Endodermal cell (in vitro differentiated cells): Measurements from ENCODE around the gene EVI2B. TPM values are rescaled to one million over a fixed set of nuclear protein-coding genes. Genes with fewer than 3 reads are reported as not detected.
"Not testable (repeated sequence)": the region's sequence is repeated elsewhere in the genome, so short reads cannot be mapped to it uniquely, and the experiment has no call there.

Source experiments
- DNase-seq: peaks from one replicate; pipeline ENCODE4 v3.0.0-alpha.2; 2017
- H3K27ac ChIP-seq: 2 replicates; pipeline ENCODE4 v1.5.1; 2013; ENCODE audit warnings: mild to moderate bottlenecking, low read depth, low read length, moderate library complexity
- H3K27me3 ChIP-seq: 2 replicates; pipeline ENCODE4 v1.6.1; 2013; ENCODE audit warnings: mild to moderate bottlenecking, low read length, moderate library complexity; ENCODE audit not compliant: insufficient read depth, control insufficient read depth, poor library complexity, severe bottlenecking
- H3K36me3 ChIP-seq: 2 replicates; pipeline ENCODE4 v1.7.0; 2013; ENCODE audit warnings: mild to moderate bottlenecking, low read length, moderate library complexity; ENCODE audit not compliant: control insufficient read depth, insufficient read depth
- H3K4me1 ChIP-seq: one replicate; pipeline ENCODE4 v1.7.0; 2013; ENCODE audit warnings: low read length; ENCODE audit not compliant: control insufficient read depth, insufficient read depth
- H3K4me3 ChIP-seq: 2 replicates; pipeline ENCODE4 v1.5.1; 2013; ENCODE audit warnings: mild to moderate bottlenecking, low read length, moderate library complexity
- H3K9ac ChIP-seq: 2 replicates; pipeline ENCODE4 v1.6.1; 2013; ENCODE audit warnings: mild to moderate bottlenecking, low read length, moderate library complexity; ENCODE audit not compliant: poor library complexity, severe bottlenecking; ENCODE audit errors: extremely low read depth
- H3K9me3 ChIP-seq: 2 replicates; pipeline ENCODE4 v1.6.1; 2013; ENCODE audit warnings: mild to moderate bottlenecking, low read length, moderate library complexity; ENCODE audit not compliant: control insufficient read depth
- H3K27ac Mint-ChIP-seq: 2 replicates; pipeline ENCODE4 v1.8.0; 2020; ENCODE audit warnings: mixed read lengths
- H3K27me3 Mint-ChIP-seq: 2 replicates; pipeline ENCODE4 v1.8.0; 2021; ENCODE audit warnings: mild to moderate bottlenecking, mixed read lengths; ENCODE audit not compliant: insufficient read depth
- H3K36me3 Mint-ChIP-seq: 2 replicates; pipeline ENCODE4 v1.8.0; 2020; ENCODE audit warnings: low read depth, mixed read lengths
- H3K4me1 Mint-ChIP-seq: 2 replicates; pipeline ENCODE4 v1.8.0; 2020; ENCODE audit warnings: mixed read lengths
- H3K4me3 Mint-ChIP-seq: 2 replicates; pipeline ENCODE4 v1.8.0; 2020; ENCODE audit warnings: mild to moderate bottlenecking, moderate library complexity, mixed read lengths
- H3K9me3 Mint-ChIP-seq: 2 replicates; pipeline ENCODE4 v1.8.0; 2020; ENCODE audit warnings: mild to moderate bottlenecking, mixed read lengths
- WGBS, 2 experiments: methylation state at CpG; one replicate each; pipeline versions ENCODE4 v1.1.5 to v1.1.7; 2013; ENCODE audit warnings: missing lambda C conversion rate in 2 of 2, mixed read lengths in 1 of 2; ENCODE audit not compliant: insufficient coverage in 1 of 2, insufficient read length in 1 of 2; 5-methylcytosine and 5-hydroxymethylcytosine counted together
- total RNA-seq, 2 donors: library from RNA; stranded (reverse); fragmentation: NEBNext Ultra II Directional in 1 of 2; extraction: Animal tissue kit (Norgen Biotek cat#: 25700) in 1 of 2; gene quantifications; 2 replicates in 1 of 2; 3 replicates in 1 of 2; pipeline ENCODE4 v1.2.1, GENCODE V29; 2021
- TF ChIP-seq, protein P1 (sequence below): fragments of 200-600 bp; sonication (generic); conservative IDR thresholded peaks from 2 replicates; pipeline ENCODE4 v1.5.0; 2021; ENCODE audit warnings: antibody characterized with exemption, mild to moderate bottlenecking

The EVI2B gene
- total RNA-seq, 2 donors from 2014 or later: not detected

DNA sequence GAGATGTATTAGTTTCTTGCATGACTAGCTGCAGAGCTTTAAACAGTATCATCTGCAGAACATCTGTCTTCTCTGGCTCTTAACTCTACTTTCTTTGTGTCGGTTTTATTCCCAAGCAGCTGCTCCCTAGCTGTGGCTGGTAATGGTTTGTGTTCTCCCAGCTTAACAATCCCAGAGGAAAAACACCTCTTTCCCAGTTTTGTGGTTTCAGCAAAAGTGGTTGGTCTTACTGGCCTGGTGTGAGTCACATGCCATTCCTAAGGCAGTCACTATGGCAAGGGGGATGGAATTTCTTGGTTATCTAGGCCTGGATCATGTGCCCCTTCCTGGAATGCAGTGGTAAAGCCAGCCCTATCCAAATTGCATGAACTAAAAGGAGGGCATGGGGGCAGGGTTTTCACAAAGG is 44.3 kb downstream of the EVI2B start:
- Histone ChIP-seq H3K4me3 (no peak overlapping the region), H3K27ac (peak overlapping the region; percentile 88), H3K9me3 (no peaks in the 10 kb centered on the region), H3K36me3 (peaks cover 81% of the 10 kb centered on the region), H3K4me1 (no peaks in the 10 kb centered on the region), H3K27me3 (no peaks in the 10 kb centered on the region), H3K9ac (no peak overlapping the region)
- 63 to 69% methylated on average over 1 of the region's 1 CpG for WGBS, 2 experiments
- H3K4me1 Mint-ChIP-seq: peaks cover 10% of the 10 kb centered on the region
- peak overlapping the region; percentile 90 for H3K27ac Mint-ChIP-seq
- TF ChIP-seq, protein P1, sequence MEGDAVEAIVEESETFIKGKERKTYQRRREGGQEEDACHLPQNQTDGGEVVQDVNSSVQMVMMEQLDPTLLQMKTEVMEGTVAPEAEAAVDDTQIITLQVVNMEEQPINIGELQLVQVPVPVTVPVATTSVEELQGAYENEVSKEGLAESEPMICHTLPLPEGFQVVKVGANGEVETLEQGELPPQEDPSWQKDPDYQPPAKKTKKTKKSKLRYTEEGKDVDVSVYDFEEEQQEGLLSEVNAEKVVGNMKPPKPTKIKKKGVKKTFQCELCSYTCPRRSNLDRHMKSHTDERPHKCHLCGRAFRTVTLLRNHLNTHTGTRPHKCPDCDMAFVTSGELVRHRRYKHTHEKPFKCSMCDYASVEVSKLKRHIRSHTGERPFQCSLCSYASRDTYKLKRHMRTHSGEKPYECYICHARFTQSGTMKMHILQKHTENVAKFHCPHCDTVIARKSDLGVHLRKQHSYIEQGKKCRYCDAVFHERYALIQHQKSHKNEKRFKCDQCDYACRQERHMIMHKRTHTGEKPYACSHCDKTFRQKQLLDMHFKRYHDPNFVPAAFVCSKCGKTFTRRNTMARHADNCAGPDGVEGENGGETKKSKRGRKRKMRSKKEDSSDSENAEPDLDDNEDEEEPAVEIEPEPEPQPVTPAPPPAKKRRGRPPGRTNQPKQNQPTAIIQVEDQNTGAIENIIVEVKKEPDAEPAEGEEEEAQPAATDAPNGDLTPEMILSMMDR: no peak
- DNase-seq: peak; percentile 88
- peaks cover 59% of the 10 kb centered on the region for H3K36me3 Mint-ChIP-seq
- H3K9me3 Mint-ChIP-seq: no peaks in the 10 kb centered on the region
- H3K27me3 Mint-ChIP-seq: no peaks in the 10 kb centered on the region
- H3K4me3 Mint-ChIP-seq: no peak overlapping the region

DNA sequence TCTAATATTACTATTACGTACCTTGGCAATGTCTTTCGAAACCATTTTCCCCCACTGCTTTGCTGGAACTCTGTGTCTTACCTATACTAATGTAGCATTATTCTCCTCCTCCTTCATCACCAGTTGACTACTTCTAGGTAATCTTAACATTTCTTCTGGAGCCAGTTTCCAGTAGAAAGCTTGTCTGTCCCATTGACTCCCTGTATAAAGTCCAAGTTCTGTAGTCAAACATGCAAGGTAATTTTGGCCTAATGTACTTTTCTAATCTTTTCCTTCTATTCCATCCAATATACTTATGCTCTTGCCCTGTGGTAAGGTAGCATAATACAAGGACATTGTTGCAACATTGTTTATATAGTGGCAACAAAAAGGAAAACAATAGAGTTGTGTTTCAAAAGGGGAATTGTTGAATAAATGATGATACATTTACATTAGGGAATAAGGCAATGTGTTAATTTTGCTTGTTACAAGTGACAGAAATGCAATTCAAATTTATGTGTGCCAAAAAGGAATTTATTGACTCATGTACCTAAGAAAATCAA is 44.7 kb downstream of the EVI2B start:
- peak overlapping the region; percentile 88 for H3K27ac ChIP-seq
- no peaks in the 10 kb centered on the region for H3K27me3 Mint-ChIP-seq
- H3K4me3 ChIP-seq: no peak overlapping the region
- peak overlapping the region; percentile 90 for H3K27ac Mint-ChIP-seq
- 100% methylated on average over 2 of the region's 2 CpGs for whole genome bisulfite sequencing, 2 experiments
- no peaks in the 10 kb centered on the region for H3K27me3 ChIP-seq
- no peak overlapping the region for H3K9ac ChIP-seq
- peaks cover 58% of the 10 kb centered on the region for H3K36me3 Mint-ChIP-seq
- no peak overlapping the region for H3K4me3 Mint-ChIP-seq
- H3K9me3 Mint-ChIP-seq: no peaks in the 10 kb centered on the region
- H3K9me3 ChIP-seq: no peaks in the 10 kb centered on the region
- peaks cover 81% of the 10 kb centered on the region for H3K36me3 ChIP-seq
- no peaks in the 10 kb centered on the region for H3K4me1 ChIP-seq
- H3K4me1 Mint-ChIP-seq: peaks cover 10% of the 10 kb centered on the region
- TF ChIP-seq, protein P1: no peak
- DNase-seq: no peak

DNA sequence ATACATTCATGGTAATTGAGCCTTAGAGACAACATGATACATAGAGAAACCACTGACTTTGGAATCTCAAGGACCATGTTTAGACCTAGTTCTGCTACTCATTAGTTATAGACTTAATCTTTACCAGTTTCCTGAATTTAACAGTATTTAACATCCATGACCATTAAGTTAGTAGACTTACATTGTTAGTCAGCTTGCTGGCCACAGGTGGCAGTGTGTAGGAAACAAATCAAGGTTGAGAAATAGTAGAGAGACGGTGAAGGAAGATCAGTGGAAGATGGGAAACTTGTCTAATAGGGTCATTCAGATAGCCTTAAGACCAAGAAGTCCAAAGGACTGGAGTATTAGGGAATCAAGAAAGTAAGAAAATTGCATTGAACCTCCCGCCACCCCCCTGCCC is 47.8 kb downstream of the EVI2B start:
- Mint-ChIP-seq H3K4me1 (peaks cover 10% of the 10 kb centered on the region), H3K27me3 (no peaks in the 10 kb centered on the region), H3K4me3 (no peak overlapping the region), H3K27ac (no peak overlapping the region), H3K9me3 (no peaks in the 10 kb centered on the region), H3K36me3 (peaks cover 67% of the 10 kb centered on the region)
- H3K4me1 ChIP-seq: no peaks in the 10 kb centered on the region
- TF ChIP-seq, protein P1: peak; percentile 65
- no peak overlapping the region for H3K27ac ChIP-seq
- no peak overlapping the region for H3K4me3 ChIP-seq
- WGBS, 2 experiments: 92 to 100% methylated on average over 2 of the region's 2 CpGs
- no peaks in the 10 kb centered on the region for H3K9me3 ChIP-seq
- no peak for DNase-seq
- H3K36me3 ChIP-seq: peaks cover 73% of the 10 kb centered on the region
- H3K27me3 ChIP-seq: no peaks in the 10 kb centered on the region
- H3K9ac ChIP-seq: no peak overlapping the region

DNA sequence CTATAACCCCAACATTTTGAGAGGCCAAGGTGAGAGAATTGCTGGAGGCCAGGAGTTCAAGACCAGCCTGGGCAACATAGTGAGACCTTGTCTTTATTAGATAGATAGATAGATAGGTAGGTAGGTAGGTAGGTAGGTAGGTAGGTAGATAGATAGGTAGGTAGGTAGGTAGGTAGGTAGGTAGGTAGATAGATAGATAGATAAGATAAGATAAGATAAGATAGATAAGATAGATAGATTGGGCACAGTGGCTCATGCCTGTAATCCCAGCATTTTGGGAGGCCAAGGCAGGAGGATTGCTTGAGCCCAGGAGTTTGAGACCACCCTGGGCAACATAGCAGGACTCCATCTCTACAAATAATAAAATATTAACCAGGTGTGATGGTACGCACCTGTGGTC is 50.9 kb downstream of the EVI2B start:
- H3K4me1 ChIP-seq, H3K9me3 Mint-ChIP-seq, H3K4me3 Mint-ChIP-seq, DNase-seq, H3K27me3 Mint-ChIP-seq, H3K9me3 ChIP-seq, H3K4me3 ChIP-seq, H3K27ac ChIP-seq, H3K9ac ChIP-seq, H3K4me1 Mint-ChIP-seq, H3K27me3 ChIP-seq, H3K27ac Mint-ChIP-seq: not testable (repeated sequence)
- 100% methylated on average over 1 of the region's 1 CpG; no CpG with 5 or more reads in 1 of the 2 experiments for WGBS, 2 experiments
- peaks cover 53% of the 10 kb centered on the region for H3K36me3 Mint-ChIP-seq
- peaks cover 68% of the 10 kb centered on the region for H3K36me3 ChIP-seq
